ENCODE data around the gene BOC.
"Not testable (repeated sequence)": the region's sequence is repeated elsewhere in the genome, so short reads cannot be mapped to it uniquely, and the experiment has no call there.

Gene BOC

DNA sequence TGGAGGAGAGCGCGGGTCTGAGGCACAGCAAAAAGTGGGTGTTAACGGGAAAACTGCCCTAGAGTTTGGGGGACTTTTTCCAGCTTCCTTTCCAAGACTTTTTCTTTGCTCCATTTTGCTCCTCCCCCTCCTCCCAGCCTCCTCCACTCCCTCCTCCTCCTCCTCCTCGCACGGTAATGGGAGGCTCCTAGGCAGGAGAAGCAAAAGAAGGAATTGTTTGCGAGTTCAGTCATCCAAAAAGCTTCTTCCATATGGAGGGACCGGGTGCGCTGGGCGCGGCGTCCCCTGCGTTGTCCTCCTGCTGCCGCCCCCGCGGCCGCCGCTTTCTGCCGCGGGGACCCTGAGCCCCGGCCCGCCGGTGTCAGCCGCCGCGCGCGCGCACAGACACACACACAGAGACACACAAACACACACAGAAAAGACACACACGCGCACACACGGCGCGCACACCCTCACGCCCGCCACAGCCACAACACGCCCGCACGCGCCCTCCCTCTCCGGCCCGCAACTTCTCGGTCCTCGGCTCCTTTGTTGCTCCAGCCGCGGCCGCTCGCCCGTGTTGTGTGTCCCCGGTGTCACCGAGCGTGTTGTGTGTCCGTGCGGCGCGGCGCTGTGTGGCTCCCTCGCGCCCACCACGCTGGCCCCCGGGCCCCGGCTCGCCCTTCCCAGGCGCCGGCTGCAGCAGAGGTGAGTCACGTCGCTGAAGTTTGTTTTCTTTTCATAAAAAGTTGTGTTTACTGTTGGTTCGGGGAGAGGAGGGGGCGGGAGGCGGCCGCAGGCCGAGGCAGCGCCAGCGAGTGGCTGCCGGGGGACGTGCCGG lies at the start of gene BOC:
TSS of gene BOC (plus strand) at position 228 of the 820 bp plus-strand sequence. CDS start 38,246 bp downstream, outside the sequence.
- DNase-seq, result no peak

GRCh38 chr3:113161661-113162060 lies 49.7 kb upstream of the BOC start:
- DNase-seq, result no peak

- DNase-seq, result no peak
Measured at GRCh38 chr3:113163152-113163551, 48.2 kb upstream of the BOC start.

GRCh38 chr3:113165841-113166240 lies 45.5 kb upstream of the BOC start:
- no peak for DNase-seq

DNA sequence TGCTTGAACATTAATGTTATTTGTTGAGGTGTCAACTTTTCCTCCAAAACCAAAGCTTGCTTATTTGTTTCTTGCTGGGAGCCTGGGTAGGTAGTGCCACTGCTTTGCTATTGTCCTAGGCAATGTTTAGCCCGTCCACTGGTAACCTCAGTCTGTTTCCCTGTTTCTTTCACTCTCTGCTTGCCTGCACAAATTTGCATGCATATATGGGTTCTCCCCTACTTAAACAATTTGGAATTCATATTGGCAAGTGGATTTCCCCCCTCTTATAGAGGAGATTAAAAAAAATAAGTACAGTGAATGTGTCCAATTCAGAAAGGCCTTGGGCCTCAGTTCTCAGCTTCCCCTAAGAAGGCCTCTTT lies 45.0 kb upstream of the BOC start:
- DNase-seq, result no peak

- DNase-seq, result no peak
Measured at GRCh38 chr3:113166719-113167492, 44.5 kb upstream of the BOC start.

DNA sequence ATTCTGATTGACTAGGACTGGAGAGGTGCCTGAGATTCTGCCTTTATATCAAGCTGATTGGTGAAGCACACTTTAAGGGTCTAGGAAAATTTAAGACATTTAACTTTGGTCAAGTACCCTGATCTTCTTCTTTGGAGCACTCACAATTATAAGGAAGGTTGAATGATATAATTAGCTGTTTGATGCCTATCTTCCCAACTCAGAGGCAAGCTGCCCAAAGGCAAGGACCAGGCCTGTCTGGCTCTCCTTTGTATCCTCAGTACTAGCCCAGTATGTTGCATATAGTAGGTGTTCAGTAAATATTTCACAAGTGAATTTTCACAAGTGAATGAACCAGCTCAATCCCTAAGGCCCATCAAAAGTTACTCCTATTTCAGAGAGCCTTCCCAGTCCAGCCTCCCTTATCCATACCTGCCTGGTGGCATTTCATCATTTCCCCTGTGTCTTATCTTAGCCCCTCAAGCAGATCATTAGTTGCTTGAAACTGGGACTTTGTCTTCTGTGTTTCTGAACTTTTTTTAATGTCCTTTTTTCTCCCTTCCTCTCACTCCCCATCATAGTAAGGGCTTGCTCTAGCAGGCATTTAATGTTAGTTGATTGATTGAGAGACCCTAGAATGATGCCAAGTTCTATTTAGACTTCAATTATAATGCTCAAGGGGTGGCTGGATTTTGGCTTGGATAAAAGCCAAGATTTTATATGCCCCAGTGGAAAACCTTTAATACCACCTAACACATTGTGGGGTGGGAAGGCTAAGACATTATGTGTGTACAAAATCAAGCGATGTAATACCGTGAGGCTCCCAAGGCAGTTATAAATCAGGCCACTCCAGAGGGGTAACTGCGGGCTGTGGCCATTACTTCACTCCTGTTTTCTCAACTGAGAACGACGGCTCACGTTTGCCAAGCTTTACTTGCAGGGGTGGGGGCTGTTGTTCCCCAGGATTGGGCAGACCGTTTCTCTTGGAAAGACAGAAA lies 43.2 kb upstream of the BOC start:
- DNase-seq, result no peak

GRCh38 chr3:113169891-113170452 lies 41.4 kb upstream of the BOC start:
- no peak for DNase-seq

DNA sequence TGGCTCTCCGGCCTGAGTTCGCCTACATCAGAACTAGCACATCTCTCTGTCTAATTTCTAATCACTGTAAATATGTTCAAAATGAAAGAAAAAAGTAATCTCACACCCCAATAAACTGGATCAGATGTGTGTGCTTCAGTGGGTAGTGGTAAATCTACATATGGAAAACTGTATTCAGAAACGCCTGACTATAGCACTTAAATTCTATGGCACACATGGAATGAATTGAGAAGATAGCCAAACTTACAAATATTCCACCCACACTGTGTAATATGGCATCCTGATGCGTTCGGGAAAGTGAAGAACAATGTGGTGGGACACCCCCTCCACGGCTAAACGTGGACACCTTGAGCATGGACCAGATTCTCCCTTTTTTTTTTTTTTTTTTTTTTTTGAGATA lies 40.6 kb upstream of the BOC start:
- DNase-seq, result no peak

GRCh38 chr3:113171675-113172300 lies 39.6 kb upstream of the BOC start:
- not testable (repeated sequence) for DNase-seq

DNA sequence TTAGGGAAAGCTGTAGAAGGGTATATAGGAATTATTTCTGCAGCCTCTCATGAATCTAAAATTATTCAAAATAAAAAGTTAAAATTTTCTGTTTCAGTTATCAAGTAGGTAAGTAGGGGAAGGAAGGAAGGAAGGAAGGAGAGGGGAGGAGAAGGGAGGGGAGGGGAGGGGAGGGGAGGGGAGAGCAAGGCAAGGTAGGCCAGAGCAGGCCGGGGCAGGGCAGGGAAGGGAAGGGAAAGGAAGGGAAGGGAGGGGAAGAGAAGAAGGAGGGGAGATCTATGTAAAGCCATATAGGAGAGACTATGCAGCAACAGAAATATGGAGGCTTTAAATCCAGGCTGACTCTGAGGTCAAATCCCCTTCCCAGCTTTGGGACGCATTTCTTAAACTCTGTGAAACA lies 38.3 kb upstream of the BOC start:
- no peak for DNase-seq

GRCh38 chr3:113174304-113174703 lies 37.1 kb upstream of the BOC start:
- no peak for DNase-seq

GRCh38 chr3:113174801-113175485 lies 36.4 kb upstream of the BOC start:
- no peak for DNase-seq

GRCh38 chr3:113177526-113177925 lies 33.8 kb upstream of the BOC start:
- DNase-seq, result no peak

DNA sequence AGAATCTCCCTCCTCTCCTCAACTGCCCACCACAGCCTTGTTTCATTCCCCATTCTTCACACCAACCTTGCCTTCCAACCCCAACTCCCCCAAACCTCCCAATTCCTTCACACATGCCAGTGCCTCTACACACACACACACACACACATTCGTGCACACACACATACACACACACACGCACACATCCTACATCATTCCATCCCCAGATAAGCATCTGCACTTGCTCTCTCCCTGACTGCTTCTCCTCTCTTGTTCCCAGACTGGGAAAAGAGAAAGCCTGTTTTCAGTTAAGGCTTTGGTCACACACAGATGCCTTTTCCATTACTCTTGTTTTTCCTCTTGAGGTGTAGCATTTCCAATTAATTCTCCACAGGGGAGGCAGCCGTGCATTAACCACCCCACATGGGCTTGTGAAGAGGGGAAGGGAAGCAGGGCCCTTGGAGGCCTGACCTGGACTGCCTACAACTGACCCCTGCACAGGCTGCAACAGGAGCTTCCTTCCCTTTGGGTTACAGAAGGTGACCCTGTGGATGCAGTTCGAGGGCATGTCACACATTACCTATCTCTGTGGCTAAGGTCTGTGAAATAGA lies 32.0 kb upstream of the BOC start:
- no peak for DNase-seq

DNA sequence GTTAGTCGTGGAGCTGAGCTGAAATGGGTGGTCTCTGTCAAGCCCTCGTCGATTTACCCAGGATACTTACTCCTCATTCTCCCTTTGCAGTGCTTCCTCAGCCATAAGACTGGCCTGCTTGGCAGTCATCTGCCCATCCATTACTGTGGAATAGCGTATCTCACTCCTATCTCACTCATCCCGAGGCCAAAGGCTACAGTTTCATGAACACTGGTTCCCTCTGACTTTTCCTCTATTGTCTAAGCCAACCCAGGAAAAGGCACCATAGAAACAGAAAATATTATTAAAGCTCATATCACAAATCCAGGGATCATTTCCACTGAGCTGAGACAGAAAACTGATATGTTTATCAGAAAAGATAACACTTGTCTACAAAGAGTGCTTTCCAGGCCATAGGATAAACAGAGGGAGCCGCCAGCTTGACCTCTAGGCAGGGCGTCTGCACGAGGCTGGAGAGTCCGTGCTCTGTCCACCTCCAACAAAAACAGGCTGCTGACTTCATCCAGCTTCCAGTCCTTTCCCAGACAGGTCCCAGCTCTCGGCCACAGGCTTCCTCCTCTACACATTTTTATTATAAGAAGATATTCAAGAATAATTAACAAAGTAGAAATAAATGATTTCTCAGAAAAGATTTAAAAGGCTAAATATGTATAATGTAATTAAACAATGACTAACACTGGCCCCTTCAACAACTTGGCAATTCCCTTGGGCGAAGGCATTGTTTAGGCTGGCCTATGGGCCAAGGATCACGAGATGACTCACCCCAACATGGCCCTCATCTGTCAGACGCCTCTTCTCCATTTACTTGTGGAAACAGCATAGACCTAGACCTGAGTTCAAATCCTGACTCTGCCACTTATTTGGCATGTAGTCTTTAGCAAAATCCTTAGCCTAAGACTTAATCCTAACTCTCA lies 27.4 kb upstream of the BOC start:
- no peak for DNase-seq

GRCh38 chr3:113185194-113185835 lies 26.0 kb upstream of the BOC start:
- DNase-seq, result no peak

- DNase-seq, result no peak
Measured at GRCh38 chr3:113186566-113186965, 24.8 kb upstream of the BOC start.

- no peak for DNase-seq
Measured at GRCh38 chr3:113193288-113193687, 18.1 kb upstream of the BOC start.

DNA sequence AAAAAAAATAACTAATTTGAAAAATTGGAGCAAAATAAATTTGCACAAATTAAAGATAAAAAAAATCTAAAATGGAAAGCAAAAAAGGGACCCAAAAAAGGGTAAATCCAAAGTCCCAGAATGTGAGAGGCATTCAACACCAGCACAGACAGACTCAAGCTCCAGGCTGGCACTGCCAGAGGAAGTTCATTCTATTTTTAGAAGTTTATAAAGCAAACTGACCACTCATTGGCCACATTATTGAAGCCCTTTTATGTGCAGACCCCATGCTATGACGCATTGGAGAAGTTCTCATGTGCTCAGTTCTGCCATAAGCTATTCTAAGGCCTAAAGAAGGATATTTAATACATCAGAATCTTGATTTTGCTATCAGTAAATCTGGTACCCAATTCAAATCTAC lies 17.6 kb upstream of the BOC start:
- no peak for DNase-seq
